ENCODE data around the gene PIGBOS1.

PIGBOS1 gene

DNA sequence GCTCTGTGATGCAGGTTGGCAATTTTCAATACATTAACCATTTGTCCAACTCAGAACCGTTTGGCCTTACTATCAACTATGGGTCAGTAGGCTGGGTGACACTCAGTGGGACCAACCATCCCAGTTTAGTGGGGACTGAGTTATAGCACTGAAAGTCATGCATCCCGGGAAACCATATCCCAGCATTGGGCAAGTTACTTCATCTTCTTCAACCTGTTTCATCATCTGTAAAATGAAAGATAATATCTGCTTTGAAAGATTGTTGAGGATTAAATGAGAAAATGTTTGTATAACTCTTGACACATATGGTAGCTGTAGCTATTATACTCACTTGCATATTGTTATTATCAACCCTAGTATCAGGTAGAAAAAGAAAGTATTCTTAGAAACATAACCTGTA, 41.2 kb downstream of the PIGBOS1 start:
- in situ Hi-C loops (cut with HindIII; ENCODE audit: low pct_ligation_motif_present, low pct_unique_long_range_greater_than_20kb, low sequenced_read_pairs): no loop called here
- no peak for DNase-seq

DNA sequence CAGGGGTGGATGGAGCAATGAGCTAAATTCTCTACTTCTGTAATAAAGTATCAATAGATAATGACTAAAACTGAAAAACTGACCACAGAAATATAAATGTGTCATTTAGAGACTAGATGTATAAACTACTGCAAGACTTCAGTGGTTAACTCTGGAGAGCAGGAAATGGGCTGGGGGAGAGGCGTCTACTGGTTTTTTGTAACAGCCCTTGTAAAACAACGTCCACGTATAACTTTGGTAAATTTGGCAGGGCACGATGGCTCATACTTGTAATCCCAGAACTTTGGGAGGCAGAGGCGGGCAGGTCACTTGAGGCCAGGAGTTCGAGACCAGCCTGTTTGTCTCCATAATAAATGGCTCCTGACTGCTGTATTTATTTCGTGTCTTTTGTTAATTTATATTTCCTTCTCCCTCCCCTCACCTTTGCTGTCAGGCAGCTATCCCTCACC, 41.8 kb downstream of the PIGBOS1 start:
- DNase-seq: no peak

DNA sequence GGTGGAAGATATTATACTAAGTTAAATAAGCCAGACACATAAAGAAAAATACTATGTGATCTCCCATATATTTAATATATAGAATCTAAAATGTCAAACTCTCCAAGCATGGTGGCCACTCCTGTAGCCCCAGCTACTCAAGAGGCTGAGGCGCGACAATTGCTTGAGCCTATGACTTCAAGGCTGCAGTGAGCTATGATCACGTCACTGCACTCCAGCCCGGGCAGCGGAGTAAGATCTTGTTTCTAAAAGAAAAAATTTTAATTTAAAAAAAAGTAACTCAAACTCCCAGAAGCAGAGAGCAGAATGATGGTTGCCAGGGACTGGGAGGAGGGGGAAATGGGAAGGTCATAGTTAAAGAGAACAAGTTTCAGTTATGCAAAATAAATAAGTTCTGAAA, 42.6 kb downstream of the PIGBOS1 start:
- DNase-seq: no peak
- in situ Hi-C loops (cut with HindIII; ENCODE audit: low pct_ligation_motif_present, low pct_unique_long_range_greater_than_20kb, low sequenced_read_pairs): no loop called here

More for the DNA sequence above, 41.8 kb downstream of the PIGBOS1 start:
- in situ Hi-C loops (cut with HindIII; ENCODE audit: low pct_ligation_motif_present, low pct_unique_long_range_greater_than_20kb, low sequenced_read_pairs): no loop called here

DNA sequence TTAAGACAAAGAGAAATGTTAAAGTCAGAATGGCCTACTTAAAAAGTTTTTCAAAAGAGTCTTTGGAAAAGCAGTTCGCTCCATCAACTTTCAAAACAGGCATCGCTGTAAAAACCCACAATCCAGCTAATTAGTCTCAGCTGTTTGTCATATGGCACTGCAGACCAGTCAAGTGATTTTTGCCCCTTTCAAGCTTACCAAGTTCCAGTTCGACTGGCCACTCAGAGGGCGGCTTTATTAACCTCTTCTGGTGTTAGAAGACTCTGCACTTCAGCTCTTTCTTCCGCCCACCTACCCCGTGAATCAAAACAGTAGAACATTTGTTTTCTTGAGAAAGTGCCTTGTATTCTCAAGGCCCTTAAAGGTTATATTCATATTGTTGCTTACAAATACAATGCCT, 48.6 kb downstream of the PIGBOS1 start:
- in situ Hi-C loops (cut with HindIII; ENCODE audit: low pct_ligation_motif_present, low pct_unique_long_range_greater_than_20kb, low sequenced_read_pairs): no loop called here
- DNase-seq: no peak

DNA sequence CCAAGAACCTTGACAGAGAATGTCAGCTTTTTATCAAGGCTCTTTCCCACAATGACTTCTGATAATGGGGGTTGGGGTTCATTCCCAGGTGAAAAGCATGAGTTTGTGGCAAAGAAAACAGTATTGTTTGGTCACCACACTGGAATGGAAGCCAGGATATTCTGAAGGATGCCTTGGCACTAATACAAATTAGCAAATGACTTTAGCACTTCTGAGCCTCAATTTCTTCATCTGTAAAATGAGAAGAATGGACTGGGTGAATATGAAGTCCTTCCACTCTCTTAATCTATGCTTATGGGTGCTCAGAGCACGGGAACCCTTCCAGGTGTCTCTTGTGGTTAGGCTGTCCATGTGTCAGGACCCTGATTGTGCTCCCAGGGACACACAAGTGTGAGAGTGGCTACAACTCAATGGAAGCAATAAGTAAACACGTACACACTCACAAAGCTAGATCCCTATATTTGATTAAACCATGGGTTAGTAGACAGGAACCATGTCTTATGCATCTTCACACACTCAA, 50.7 kb downstream of the PIGBOS1 start:
- DNase-seq: no peak
- in situ Hi-C loops (cut with HindIII; ENCODE audit: low pct_ligation_motif_present, low pct_unique_long_range_greater_than_20kb, low sequenced_read_pairs): no loop called here

DNA sequence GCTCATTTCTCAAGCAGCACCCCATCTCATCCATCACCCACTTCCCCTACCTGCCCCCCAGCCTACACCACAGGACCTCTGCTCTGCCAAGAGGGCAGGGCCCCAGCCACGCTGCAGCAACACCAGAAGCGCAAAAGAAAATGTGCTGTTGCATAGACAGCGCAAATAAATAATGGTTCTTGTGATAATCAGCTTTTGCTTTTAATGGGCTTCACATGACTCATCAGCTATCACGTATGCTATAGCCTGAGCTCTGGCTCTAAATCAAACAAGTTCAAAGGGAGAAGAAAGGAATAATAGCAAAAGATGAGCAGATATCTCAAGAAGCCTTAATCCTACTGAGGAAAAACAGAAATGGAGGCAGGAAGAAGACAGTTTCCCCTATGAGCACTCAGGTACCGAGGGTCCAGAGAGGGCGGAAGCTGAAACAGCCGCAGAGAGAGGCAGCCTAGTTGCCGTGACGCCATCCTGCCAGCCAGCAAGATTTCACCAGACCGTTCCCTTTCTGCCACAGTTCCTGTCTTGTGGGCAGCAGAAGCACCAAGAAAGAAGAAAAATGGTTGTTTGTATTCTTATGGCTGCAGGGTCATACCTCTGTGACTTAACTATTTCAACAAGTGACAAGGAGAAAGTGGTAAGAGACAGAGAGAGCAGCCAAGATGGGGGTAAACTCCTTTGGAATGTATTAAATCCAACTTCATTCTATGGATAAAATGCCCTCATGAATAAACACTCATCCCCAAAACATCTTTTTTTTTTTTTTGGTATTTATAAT, 51.3 kb downstream of the PIGBOS1 start:
- in situ Hi-C loops (cut with HindIII; ENCODE audit: low pct_ligation_motif_present, low pct_unique_long_range_greater_than_20kb, low sequenced_read_pairs): no loop called here
- DNase-seq: no peak
